Choroid plexus epithelial cell (primary cell): ENCODE data around the gene RPS21.

Experiments used
- DNase-seq: peaks from one replicate; pipeline ENCODE4 v3.0.0-alpha.2; 2010; ENCODE audit warnings: low read depth
- H3K4me3 ChIP-seq: 2 replicates; pipeline ENCODE4 v1.5.1; 2011; ENCODE audit warnings: low read depth, mild to moderate bottlenecking, control low read depth, low read length, moderate library complexity
- CTCF ChIP-seq: conservative IDR thresholded peaks from 2 replicates; pipeline ENCODE4 v1.5.1; 2011; ENCODE audit warnings: low read depth, mild to moderate bottlenecking, control low read depth, inconsistent platforms, low read length, moderate library complexity

RPS21 gene

DNA sequence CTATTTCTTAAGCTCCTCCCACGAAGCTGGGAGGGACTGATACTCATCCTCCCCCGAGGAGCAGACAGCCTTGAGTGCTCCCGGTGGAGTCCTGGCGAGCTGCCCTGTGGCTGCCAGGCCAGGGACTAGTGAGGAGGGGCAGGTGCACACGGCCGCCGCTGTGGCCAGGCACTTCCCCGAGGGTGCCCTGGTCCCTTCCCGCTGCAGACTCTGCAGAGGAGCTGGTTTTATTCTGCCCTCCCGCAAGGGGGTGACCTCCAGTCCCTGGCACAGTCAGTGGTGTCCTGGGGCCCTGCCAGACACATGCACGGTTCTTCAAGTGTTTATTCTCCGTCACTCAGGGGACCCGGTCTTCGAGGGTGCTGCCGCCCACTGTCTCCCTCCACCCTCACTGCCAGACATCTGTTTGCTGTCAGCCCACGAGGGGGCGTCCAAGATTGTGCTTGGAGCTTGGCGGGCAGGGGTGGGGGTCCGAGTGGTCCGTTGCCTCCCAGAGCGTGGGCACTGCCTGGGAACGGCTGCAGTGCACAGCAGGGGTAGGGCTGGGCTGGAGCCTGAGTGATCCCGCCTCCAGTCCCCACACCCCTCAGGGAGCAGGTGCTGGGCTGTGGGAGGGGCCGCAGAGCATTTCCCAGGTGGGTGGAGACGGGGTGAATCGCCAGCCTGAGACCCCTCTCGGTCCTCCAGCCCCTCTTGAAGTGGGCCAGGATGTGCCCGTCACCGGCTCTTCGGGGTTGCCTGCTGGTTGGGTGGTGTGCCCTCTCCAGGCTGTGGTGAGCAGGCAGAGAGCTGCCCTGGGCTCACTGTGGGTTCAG is 23.2 kb downstream of the RPS21 start:
- DNase-seq, result peak; percentile 26
- no peak overlapping the region for H3K4me3 ChIP-seq
- peak; percentile 77 for TF ChIP-seq CTCF

GRCh38 chr20:62410746-62411478 is 24.0 kb downstream of the RPS21 start:
- TF ChIP-seq CTCF, result no peak
- no peak for DNase-seq
- H3K4me3 ChIP-seq, result no peak overlapping the region

- H3K4me3 ChIP-seq, result no peak overlapping the region
- DNase-seq, result no peak
- no peak for TF ChIP-seq CTCF
These were observed 24.7 kb downstream of the RPS21 start for GRCh38 chr20:62411479-62412193.

GRCh38 chr20:62412194-62413024 is 25.5 kb downstream of the RPS21 start:
- no peak overlapping the region for H3K4me3 ChIP-seq
- TF ChIP-seq CTCF, result no peak
- no peak for DNase-seq

DNA sequence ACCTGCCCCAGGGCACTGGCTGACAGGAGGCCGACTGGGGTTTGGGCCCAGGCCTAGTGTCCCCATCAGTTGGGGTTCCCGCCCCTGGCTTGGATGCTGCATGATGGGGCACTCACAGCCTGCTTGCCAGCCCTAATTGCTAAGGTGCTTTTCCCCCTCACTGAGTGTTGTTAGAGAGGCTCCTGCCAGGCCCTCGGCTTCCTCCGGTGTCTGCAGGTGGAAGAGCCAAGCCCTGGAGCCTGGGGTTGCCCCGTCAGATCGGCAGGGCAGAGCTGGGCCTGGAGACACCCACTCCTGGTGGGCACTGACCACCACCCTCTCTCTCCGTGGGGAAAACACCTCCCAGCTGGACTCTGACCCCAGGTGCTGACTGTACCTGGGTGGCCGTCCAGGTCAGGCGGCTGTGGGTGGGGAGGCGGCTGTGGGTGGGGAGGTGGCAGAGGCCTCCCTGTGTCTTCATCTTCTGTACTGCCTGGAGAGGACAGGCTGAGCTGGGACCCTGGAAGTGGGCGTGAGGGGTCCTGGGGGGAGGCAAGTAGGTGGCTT is 26.2 kb downstream of the RPS21 start:
- no peak overlapping the region for H3K4me3 ChIP-seq

More for the DNA sequence above, 26.2 kb downstream of the RPS21 start:
- TF ChIP-seq CTCF, result no peak
- no peak for DNase-seq
